Measurements from ENCODE around the gene SMARCE1.

The SMARCE1 gene

DNA sequence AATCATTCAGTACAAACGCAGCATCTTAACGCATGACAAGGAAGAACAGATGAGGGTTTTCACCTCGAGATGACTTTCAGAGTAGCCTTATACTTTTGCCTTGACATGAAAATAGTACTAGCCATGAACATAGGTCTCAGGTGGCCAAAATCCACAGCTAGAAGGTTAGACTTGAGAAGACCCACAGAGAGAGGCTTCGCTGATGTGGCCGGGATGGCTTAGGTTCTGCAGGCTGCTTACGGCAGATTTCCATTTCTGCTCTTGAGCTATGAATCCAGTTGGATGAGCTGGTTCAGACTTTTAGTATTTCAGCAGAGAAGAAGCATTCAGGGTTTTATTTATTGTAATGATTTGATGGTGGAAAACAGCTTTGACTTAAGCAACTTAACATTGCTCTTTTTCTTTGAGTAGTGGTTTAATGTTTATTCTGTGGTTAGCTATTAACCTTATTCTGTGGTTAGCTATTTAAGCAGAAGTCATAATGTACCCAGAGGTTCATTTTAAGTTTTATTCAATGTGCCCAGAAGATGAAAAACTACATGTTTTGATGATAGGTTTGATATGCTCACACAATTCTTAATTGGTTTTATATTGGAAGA lies 48.4 kb upstream of the SMARCE1 start:
- H3K27ac ChIP-seq (ENCODE audit: low read length) = no peak overlapping the region
- no peak overlapping the region for H3K4me3 ChIP-seq (ENCODE audit: low read depth in 1 of 2, low read length in 2 of 2)
- H3K36me3 ChIP-seq (ENCODE audit: insufficient read depth, low read length) = no peaks in the 10 kb centered on the region
- TF ChIP-seq, protein P1, sequence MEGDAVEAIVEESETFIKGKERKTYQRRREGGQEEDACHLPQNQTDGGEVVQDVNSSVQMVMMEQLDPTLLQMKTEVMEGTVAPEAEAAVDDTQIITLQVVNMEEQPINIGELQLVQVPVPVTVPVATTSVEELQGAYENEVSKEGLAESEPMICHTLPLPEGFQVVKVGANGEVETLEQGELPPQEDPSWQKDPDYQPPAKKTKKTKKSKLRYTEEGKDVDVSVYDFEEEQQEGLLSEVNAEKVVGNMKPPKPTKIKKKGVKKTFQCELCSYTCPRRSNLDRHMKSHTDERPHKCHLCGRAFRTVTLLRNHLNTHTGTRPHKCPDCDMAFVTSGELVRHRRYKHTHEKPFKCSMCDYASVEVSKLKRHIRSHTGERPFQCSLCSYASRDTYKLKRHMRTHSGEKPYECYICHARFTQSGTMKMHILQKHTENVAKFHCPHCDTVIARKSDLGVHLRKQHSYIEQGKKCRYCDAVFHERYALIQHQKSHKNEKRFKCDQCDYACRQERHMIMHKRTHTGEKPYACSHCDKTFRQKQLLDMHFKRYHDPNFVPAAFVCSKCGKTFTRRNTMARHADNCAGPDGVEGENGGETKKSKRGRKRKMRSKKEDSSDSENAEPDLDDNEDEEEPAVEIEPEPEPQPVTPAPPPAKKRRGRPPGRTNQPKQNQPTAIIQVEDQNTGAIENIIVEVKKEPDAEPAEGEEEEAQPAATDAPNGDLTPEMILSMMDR (IDR thresholded peaks at IDR 0.05; ENCODE audit: borderline replicate concordance, extremely low read depth, low read length, poor library complexity, severe bottlenecking) = no peak
- no peak for TF ChIP-seq EZH2 (IDR thresholded peaks at IDR 0.05; ENCODE audit: borderline replicate concordance, low read depth, low read length, severe bottlenecking)
- no peaks in the 10 kb centered on the region for H3K79me2 ChIP-seq (ENCODE audit: insufficient read depth, low read length)
- no peak overlapping the region for H3K4me2 ChIP-seq (ENCODE audit: insufficient read depth, low read length)
- H3K9me3 ChIP-seq (ENCODE audit: insufficient read depth, low read length, severe bottlenecking) = no peaks in the 10 kb centered on the region
- DNase-seq = no peak
- no peaks in the 10 kb centered on the region for H4K20me1 ChIP-seq (ENCODE audit: insufficient read depth, low read length)
- no peak overlapping the region for H2AFZ ChIP-seq (ENCODE audit: low read depth, low read length)
- H3K9ac ChIP-seq (ENCODE audit: low read depth, low read length) = no peak overlapping the region
- H3K4me1 ChIP-seq (ENCODE audit: insufficient read depth, low read length) = no peaks in the 10 kb centered on the region
- ATAC-seq (ENCODE audit: insufficient read depth, low read depth) = no peak
- peaks cover 29% of the 10 kb centered on the region for H3K27me3 ChIP-seq (ENCODE audit: insufficient read depth, low read length, poor library complexity)

DNA sequence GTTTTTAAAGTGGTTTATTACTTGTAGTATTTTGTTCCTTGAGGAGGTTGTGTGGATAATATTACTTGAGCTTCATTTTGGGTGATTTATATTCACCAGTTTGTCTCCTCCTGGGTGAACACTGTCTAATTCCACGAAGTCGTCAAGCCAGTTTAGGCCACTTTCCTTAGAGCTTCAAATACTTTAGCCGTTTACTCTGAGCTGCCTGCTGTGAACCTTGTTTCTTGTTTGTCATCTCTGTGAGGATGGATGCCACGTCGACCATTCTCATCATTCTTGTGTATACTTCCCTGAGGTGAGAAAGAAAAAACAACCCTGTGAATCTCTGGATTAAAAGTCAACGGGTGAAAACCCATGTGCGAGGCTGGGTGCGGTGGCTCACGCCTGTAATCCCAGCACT lies 47.0 kb upstream of the SMARCE1 start:
- no peaks in the 10 kb centered on the region for H3K9me3 ChIP-seq (ENCODE audit: insufficient read depth, low read length, severe bottlenecking)
- no peak overlapping the region for H3K9ac ChIP-seq (ENCODE audit: low read depth, low read length)
- no peak overlapping the region for H3K27ac ChIP-seq (ENCODE audit: low read length)
- no peaks in the 10 kb centered on the region for H3K36me3 ChIP-seq (ENCODE audit: insufficient read depth, low read length)
- H4K20me1 ChIP-seq (ENCODE audit: insufficient read depth, low read length) = no peaks in the 10 kb centered on the region
- H3K4me2 ChIP-seq (ENCODE audit: insufficient read depth, low read length) = no peak overlapping the region
- H3K79me2 ChIP-seq (ENCODE audit: insufficient read depth, low read length) = no peaks in the 10 kb centered on the region
- H3K4me3 ChIP-seq (ENCODE audit: low read depth in 1 of 2, low read length in 2 of 2) = no peak overlapping the region
- H3K27me3 ChIP-seq (ENCODE audit: insufficient read depth, low read length, poor library complexity) = peaks cover 28% of the 10 kb centered on the region
- no peak for TF ChIP-seq EZH2 (IDR thresholded peaks at IDR 0.05; ENCODE audit: borderline replicate concordance, low read depth, low read length, severe bottlenecking)
- TF ChIP-seq, protein P1 (IDR thresholded peaks at IDR 0.05; ENCODE audit: borderline replicate concordance, extremely low read depth, low read length, poor library complexity, severe bottlenecking) = no peak
- no peaks in the 10 kb centered on the region for H3K4me1 ChIP-seq (ENCODE audit: insufficient read depth, low read length)
- H2AFZ ChIP-seq (ENCODE audit: low read depth, low read length) = no peak overlapping the region
- DNase-seq (no peak), ATAC-seq (ENCODE audit: insufficient read depth, low read depth) (no peak)

DNA sequence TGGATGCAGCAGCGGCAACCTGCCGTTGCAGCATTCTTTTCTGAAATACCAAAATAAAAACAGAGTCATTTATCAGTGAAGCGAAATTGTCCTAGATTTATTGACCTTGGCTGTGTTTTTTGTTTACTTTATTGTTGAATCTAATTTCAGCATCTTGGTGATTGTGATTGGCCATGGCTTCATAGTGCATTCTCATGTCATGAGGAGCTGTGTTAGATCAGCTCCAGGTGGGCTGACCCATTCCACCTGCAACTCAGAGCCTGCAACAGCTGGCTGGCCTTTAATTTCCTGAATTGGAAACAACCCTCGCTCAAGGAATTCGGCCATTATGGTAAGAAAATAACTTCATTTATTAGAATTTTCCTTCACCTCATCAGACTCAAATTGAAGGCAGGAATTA lies 39.5 kb upstream of the SMARCE1 start:
- no peaks in the 10 kb centered on the region for H3K79me2 ChIP-seq (ENCODE audit: insufficient read depth, low read length)
- H3K27me3 ChIP-seq (ENCODE audit: insufficient read depth, low read length, poor library complexity) = peaks cover 18% of the 10 kb centered on the region
- DNase-seq (no peak), ATAC-seq (ENCODE audit: insufficient read depth, low read depth) (no peak)
- H3K36me3 ChIP-seq (ENCODE audit: insufficient read depth, low read length) = no peaks in the 10 kb centered on the region
- H3K4me3 ChIP-seq (ENCODE audit: low read depth in 1 of 2, low read length in 2 of 2) = no peak overlapping the region
- no peak overlapping the region for H3K27ac ChIP-seq (ENCODE audit: low read length)
- H3K4me2 ChIP-seq (ENCODE audit: insufficient read depth, low read length) = no peak overlapping the region
- H3K4me1 ChIP-seq (ENCODE audit: insufficient read depth, low read length) = no peaks in the 10 kb centered on the region
- no peak overlapping the region for H3K9ac ChIP-seq (ENCODE audit: low read depth, low read length)
- H2AFZ ChIP-seq (ENCODE audit: low read depth, low read length) = no peak overlapping the region
- TF ChIP-seq EZH2 (IDR thresholded peaks at IDR 0.05; ENCODE audit: borderline replicate concordance, low read depth, low read length, severe bottlenecking) = no peak
- TF ChIP-seq, protein P1 (IDR thresholded peaks at IDR 0.05; ENCODE audit: borderline replicate concordance, extremely low read depth, low read length, poor library complexity, severe bottlenecking) = no peak
- no peaks in the 10 kb centered on the region for H4K20me1 ChIP-seq (ENCODE audit: insufficient read depth, low read length)
- H3K9me3 ChIP-seq (ENCODE audit: insufficient read depth, low read length, severe bottlenecking) = no peaks in the 10 kb centered on the region
